SK-N-SH (cell line): ENCODE results near the gene ARHGDIB. TPM values are rescaled to one million over a fixed set of nuclear protein-coding genes. Genes with fewer than 3 reads are reported as not detected.

ENCODE experiments used
- CTCF ChIA-PET: fragments of 300-600, 350-600 bp; formaldehyde crosslinking; extraction: SDS; loops from one replicate; lab custom pipeline; 2021; lab: Yijun Ruan, JAX
- POLR2A ChIA-PET: fragments of 350-600 bp; sonication (Branson Sonifier 250); formaldehyde crosslinking; extraction: SDS; loops from one replicate; lab custom pipeline; 2020; ENCODE audit warnings: antibody characterized with exemption, inconsistent platforms; lab: Yijun Ruan, JAX
- DNase-seq: peaks from one replicate; pipeline ENCODE4 v3.0.0; 2012
- H2AFZ ChIP-seq: fragments of 200-600 bp; sonication (generic); 2 replicates; pipeline ENCODE4 v1.8.1; 2016; ENCODE audit warnings: antibody characterized with exemption, mild to moderate bottlenecking, low read depth
- H3F3A ChIP-seq: fragments of 200-600 bp; sonication (generic); replicated peaks from 2 replicates; pipeline ENCODE3; 2016; ENCODE audit warnings: antibody characterized with exemption, mild to moderate bottlenecking; ENCODE audit not compliant: insufficient read depth
- H3K27ac ChIP-seq, 2 experiments: fragments of 200-500 bp in 1 of 2; fragments of 200-600 bp in 1 of 2; sonication (Bioruptor generic) in 1 of 2; sonication (generic), shearing (Covaris generic) in 1 of 2; 2 replicates each; pipeline versions ENCODE4 v1.5.1 to v1.6.1; 2014 to 2016; ENCODE audit warnings: low read depth in 2 of 2, inconsistent platforms in 1 of 2, low read length in 1 of 2, mild to moderate bottlenecking in 1 of 2, mixed read lengths in 1 of 2
- H3K27me3 ChIP-seq: fragments of 200-600 bp; sonication (generic), shearing (Covaris generic); 2 replicates; pipeline ENCODE4 v1.6.1; 2016; ENCODE audit warnings: mixed run types; ENCODE audit not compliant: insufficient read depth
- H3K36me3 ChIP-seq, 2 experiments: fragments of 200-500 bp in 1 of 2; fragments of 200-600 bp in 1 of 2; sonication (Bioruptor generic) in 1 of 2; sonication (generic) in 1 of 2; replicated peaks in 1 of 2; 2 replicates each; pipeline versions ENCODE3 to v1.5.1; 2014 to 2016; ENCODE audit warnings: low read length in 1 of 2, mild to moderate bottlenecking in 1 of 2; ENCODE audit not compliant: insufficient read depth in 2 of 2, control insufficient read depth in 1 of 2
- H3K4me1 ChIP-seq, 2 experiments: fragments of 200-500 bp in 1 of 2; fragments of 200-600 bp in 1 of 2; sonication (Bioruptor generic) in 1 of 2; sonication (generic), shearing (Covaris generic) in 1 of 2; 2 replicates each; pipeline versions ENCODE4 v1.5.1 to v1.6.1; 2014 to 2016; ENCODE audit warnings: low read depth in 1 of 2, low read length in 1 of 2, mixed run types in 1 of 2; ENCODE audit not compliant: insufficient read depth in 2 of 2, control insufficient read depth in 1 of 2
- H3K4me2 ChIP-seq: fragments of 200-600 bp; sonication (generic), shearing (Covaris generic); 2 replicates; pipeline ENCODE4 v1.6.1; 2017; ENCODE audit warnings: mixed run types
- H3K4me3 ChIP-seq, 2 experiments: fragments of 200-500 bp in 1 of 2; fragments of 200-600 bp in 1 of 2; sonication (Bioruptor generic) in 1 of 2; sonication (generic), shearing (Covaris generic) in 1 of 2; 2 replicates each; pipeline versions ENCODE4 v1.5.1 to v1.8.1; 2014 to 2016; ENCODE audit warnings: low read depth in 2 of 2, inconsistent platforms in 1 of 2, low read length in 1 of 2, mild to moderate bottlenecking in 1 of 2, mixed read lengths in 1 of 2, moderate library complexity in 1 of 2
- H3K79me2 ChIP-seq: fragments of 200-600 bp; sonication (generic); 2 replicates; pipeline ENCODE4 v1.8.1; 2017; ENCODE audit warnings: mild to moderate bottlenecking; ENCODE audit not compliant: insufficient read depth
- H3K9ac ChIP-seq: fragments of 200-600 bp; sonication (generic); 2 replicates; pipeline ENCODE4 v1.6.1; 2017; ENCODE audit warnings: mixed run types
- H3K9me2 ChIP-seq: fragments of 200-600 bp; sonication (generic); 2 replicates; pipeline ENCODE4 v1.6.1; 2017; ENCODE audit warnings: mixed run types
- H3K9me3 ChIP-seq: fragments of 200-600 bp; sonication (generic); 2 replicates; pipeline ENCODE4 v1.6.1; 2017; ENCODE audit warnings: mixed run types, mild to moderate bottlenecking, moderate library complexity
- H4K20me1 ChIP-seq: fragments of 200-600 bp; sonication (generic); 2 replicates; pipeline ENCODE4 v1.6.1; 2017; ENCODE audit warnings: mild to moderate bottlenecking, mixed run types; ENCODE audit not compliant: insufficient read depth
- CHD2 ChIP-seq: fragments of 150-350 bp; IDR thresholded peaks from 2 replicates; pipeline ENCODE4 v1.6.1; 2018; ENCODE audit warnings: low read length; ENCODE audit not compliant: partially characterized antibody
- ELF1 ChIP-seq: IDR thresholded peaks from 2 replicates; pipeline ENCODE4 v1.4.0; 2012
- JUND ChIP-seq: IDR thresholded peaks from 2 replicates; pipeline ENCODE4 v1.4.0; 2012
- MEF2A ChIP-seq: IDR thresholded peaks from 2 replicates; pipeline ENCODE4 v1.4.0; 2012; ENCODE audit warnings: low read depth, borderline replicate concordance
- NFIC ChIP-seq: IDR thresholded peaks from 2 replicates; pipeline ENCODE4 v1.4.0; 2012; ENCODE audit warnings: borderline replicate concordance
- POLR2AphosphoS5 ChIP-seq: IDR thresholded peaks from 2 replicates; pipeline ENCODE4 v1.6.1; 2012; ENCODE audit warnings: low read depth, low read length
- RAD21 ChIP-seq: IDR thresholded peaks from 2 replicates; pipeline ENCODE4 v1.6.1; 2012; ENCODE audit warnings: mild to moderate bottlenecking, low read length
- RFX5 ChIP-seq: IDR thresholded peaks from 2 replicates; pipeline ENCODE4 v1.6.1; 2012; ENCODE audit warnings: mild to moderate bottlenecking, improper control_type of control experiment, low read length
- SIN3A ChIP-seq: IDR thresholded peaks from 2 replicates; pipeline ENCODE4 v1.6.1; 2012; ENCODE audit warnings: low read depth, mild to moderate bottlenecking, low read length, moderate library complexity, borderline replicate concordance
- TEAD4 ChIP-seq: IDR thresholded peaks from 2 replicates; pipeline ENCODE4 v1.4.0; 2012; ENCODE audit warnings: mild to moderate bottlenecking, borderline replicate concordance; ENCODE audit not compliant: insufficient read depth
- WGBS: methylation state at CpG from one replicate; pipeline ENCODE4 v1.1.6; 2017; ENCODE audit warnings: low lambda C conversion rate; 5-methylcytosine and 5-hydroxymethylcytosine counted together
- polyA plus RNA-seq, 3 experiments: library from polyadenylated mRNA; depleted of rRNA; stranded (reverse); fragments of >200 nt; gene quantifications; 2 replicates each; pipeline ENCODE4 v1.2.3, GENCODE V29; 2012
- TF ChIP-seq, protein P1 (sequence below): IDR thresholded peaks from 2 replicates; pipeline ENCODE4; 2012
- TF ChIP-seq, protein P2 (sequence below): fragments of 150-350 bp; IDR thresholded peaks from 2 replicates; pipeline ENCODE4 v1.6.1; 2017; ENCODE audit warnings: antibody characterized with exemption, low read length, low read depth, borderline replicate concordance
- TF ChIP-seq, protein P3 (sequence below): fragments of 150-350 bp; IDR thresholded peaks from 2 replicates; pipeline ENCODE4 v1.6.1; 2016; ENCODE audit warnings: mild to moderate bottlenecking, low read depth, low read length
- TF ChIP-seq, protein P4 (sequence below): fragments of 200-600 bp; sonication (generic); IDR thresholded peaks from 2 replicates; pipeline ENCODE4 v1.6.1; 2017; ENCODE audit warnings: antibody characterized with exemption, mild to moderate bottlenecking, moderate library complexity
- TF ChIP-seq, protein P5 (sequence below): IDR thresholded peaks from 2 replicates; pipeline ENCODE4 v1.4.0; 2012; ENCODE audit warnings: low read depth

ARHGDIB gene
- polyA plus RNA-seq, 1 of the 3 experiments (the other 2 are of a cell fraction), result 362 TPM

DNA sequence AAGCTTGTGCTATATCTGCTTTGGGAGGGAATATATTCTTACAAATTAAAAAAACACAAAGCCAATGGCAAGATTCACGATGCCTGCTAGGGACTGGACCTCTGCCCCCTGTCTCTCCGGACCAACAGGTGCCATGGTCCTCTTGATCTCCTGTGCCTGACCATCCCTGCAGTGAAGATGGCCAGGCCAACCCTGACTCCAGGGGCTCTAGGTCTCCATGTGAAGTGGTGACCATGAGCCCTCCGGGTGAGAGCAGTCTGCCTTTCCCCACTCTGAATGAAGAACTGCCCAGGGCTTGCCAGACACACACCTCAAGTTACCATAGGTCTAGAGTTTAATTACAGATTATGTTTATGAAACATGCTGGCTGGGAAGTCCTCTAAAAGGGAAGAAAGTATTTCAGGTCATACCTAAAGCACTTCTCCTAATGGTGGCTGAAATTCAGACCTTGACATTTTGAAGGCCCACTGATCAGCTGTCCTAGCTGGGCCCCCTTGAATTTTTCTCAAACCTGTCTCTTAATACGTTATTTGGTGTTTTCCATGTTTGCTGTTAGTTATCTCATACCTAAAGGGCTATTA is 1.4 kb downstream of the ARHGDIB start:
- H3K4me3 ChIP-seq, result peak overlapping the region; percentile 53 to 76; a peak in 3 of 4 replicates
- H4K20me1 ChIP-seq, result no peaks in the 10 kb centered on the region
- H2AFZ ChIP-seq, result no peak overlapping the region
- 49% methylated on average over 4 of the region's 4 CpGs for WGBS
- no peaks in the 10 kb centered on the region for H3K9me3 ChIP-seq
- peak overlapping the region; percentile 80; the same call in 1 of the 2 replicates for H3K9ac ChIP-seq
- POLR2A ChIA-PET, result no interaction called here
- no peak for DNase-seq
- TF ChIP-seq SIN3A (no peak), RAD21 (no peak), MEF2A (no peak), POLR2AphosphoS5 (no peak), JUND (no peak), NFIC (no peak), RFX5 (no peak), TEAD4 (no peak), CHD2 (no peak), ELF1 (no peak)
- TF ChIP-seq, protein P1, sequence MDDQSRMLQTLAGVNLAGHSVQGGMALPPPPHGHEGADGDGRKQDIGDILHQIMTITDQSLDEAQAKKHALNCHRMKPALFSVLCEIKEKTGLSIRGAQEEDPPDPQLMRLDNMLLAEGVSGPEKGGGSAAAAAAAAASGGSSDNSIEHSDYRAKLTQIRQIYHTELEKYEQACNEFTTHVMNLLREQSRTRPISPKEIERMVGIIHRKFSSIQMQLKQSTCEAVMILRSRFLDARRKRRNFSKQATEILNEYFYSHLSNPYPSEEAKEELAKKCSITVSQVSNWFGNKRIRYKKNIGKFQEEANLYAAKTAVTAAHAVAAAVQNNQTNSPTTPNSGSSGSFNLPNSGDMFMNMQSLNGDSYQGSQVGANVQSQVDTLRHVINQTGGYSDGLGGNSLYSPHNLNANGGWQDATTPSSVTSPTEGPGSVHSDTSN, result no peak
- TF ChIP-seq, protein P2, sequence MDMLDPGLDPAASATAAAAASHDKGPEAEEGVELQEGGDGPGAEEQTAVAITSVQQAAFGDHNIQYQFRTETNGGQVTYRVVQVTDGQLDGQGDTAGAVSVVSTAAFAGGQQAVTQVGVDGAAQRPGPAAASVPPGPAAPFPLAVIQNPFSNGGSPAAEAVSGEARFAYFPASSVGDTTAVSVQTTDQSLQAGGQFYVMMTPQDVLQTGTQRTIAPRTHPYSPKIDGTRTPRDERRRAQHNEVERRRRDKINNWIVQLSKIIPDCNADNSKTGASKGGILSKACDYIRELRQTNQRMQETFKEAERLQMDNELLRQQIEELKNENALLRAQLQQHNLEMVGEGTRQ, result no peak
- TF ChIP-seq, protein P3, sequence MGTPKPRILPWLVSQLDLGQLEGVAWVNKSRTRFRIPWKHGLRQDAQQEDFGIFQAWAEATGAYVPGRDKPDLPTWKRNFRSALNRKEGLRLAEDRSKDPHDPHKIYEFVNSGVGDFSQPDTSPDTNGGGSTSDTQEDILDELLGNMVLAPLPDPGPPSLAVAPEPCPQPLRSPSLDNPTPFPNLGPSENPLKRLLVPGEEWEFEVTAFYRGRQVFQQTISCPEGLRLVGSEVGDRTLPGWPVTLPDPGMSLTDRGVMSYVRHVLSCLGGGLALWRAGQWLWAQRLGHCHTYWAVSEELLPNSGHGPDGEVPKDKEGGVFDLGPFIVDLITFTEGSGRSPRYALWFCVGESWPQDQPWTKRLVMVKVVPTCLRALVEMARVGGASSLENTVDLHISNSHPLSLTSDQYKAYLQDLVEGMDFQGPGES, result no peak
- TF ChIP-seq, protein P4, sequence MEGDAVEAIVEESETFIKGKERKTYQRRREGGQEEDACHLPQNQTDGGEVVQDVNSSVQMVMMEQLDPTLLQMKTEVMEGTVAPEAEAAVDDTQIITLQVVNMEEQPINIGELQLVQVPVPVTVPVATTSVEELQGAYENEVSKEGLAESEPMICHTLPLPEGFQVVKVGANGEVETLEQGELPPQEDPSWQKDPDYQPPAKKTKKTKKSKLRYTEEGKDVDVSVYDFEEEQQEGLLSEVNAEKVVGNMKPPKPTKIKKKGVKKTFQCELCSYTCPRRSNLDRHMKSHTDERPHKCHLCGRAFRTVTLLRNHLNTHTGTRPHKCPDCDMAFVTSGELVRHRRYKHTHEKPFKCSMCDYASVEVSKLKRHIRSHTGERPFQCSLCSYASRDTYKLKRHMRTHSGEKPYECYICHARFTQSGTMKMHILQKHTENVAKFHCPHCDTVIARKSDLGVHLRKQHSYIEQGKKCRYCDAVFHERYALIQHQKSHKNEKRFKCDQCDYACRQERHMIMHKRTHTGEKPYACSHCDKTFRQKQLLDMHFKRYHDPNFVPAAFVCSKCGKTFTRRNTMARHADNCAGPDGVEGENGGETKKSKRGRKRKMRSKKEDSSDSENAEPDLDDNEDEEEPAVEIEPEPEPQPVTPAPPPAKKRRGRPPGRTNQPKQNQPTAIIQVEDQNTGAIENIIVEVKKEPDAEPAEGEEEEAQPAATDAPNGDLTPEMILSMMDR, result no peak
- TF ChIP-seq, protein P5, sequence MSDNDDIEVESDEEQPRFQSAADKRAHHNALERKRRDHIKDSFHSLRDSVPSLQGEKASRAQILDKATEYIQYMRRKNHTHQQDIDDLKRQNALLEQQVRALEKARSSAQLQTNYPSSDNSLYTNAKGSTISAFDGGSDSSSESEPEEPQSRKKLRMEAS, result no peak
- peak overlapping the region; percentile 11 to 94; a peak in 2 of 4 replicates for H3K27ac ChIP-seq
- peaks cover 63% of the 10 kb centered on the region for H3K79me2 ChIP-seq
- peaks cover 10 to 36% of the 10 kb centered on the region in 2 experiments for H3K4me1 ChIP-seq
- H3K9me2 ChIP-seq, result no peaks in the 10 kb centered on the region
- H3K36me3 ChIP-seq, result no peaks in the 10 kb centered on the region
- H3K4me2 ChIP-seq, result peak overlapping the region; percentile 82
- CTCF ChIA-PET, result no interaction called here
- peaks cover 35% of the 10 kb centered on the region for H3F3A ChIP-seq
- no peaks in the 10 kb centered on the region for H3K27me3 ChIP-seq
